ENCODE results near the gene SLC4A7.
"Not testable (repeated sequence)": the region's sequence is repeated elsewhere in the genome, so short reads cannot be mapped to it uniquely, and the experiment has no call there.

Gene SLC4A7

GRCh38 chr3:27484015-27484844 lies at the start of gene SLC4A7:
TSS of gene SLC4A7 (minus strand) at chr3:27484384. CDS start at chr3:27484126, 258 bp downstream.
- DNase-seq, result peak; percentile 82

DNA sequence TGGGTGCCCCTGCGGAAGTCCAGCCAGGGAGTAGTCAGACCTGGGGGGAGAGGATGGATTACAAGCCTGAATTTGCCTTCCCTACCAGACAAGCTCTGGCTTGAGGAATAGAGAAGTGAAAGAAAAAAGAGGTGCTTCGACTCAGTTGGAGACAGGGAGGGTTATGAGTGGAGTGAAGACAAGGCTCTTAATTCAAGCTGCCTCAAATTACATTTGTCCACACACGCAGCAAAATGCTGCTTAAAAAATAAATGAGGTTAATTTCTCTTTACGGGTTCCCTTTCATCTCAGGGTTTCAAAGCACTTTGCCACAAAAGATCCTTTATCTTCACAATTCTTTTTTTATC lies 49.0 kb upstream of the SLC4A7 start:
- DNase-seq, result no peak

- no peak for DNase-seq
Measured at GRCh38 chr3:27532426-27533260, 48.5 kb upstream of the SLC4A7 start.

DNA sequence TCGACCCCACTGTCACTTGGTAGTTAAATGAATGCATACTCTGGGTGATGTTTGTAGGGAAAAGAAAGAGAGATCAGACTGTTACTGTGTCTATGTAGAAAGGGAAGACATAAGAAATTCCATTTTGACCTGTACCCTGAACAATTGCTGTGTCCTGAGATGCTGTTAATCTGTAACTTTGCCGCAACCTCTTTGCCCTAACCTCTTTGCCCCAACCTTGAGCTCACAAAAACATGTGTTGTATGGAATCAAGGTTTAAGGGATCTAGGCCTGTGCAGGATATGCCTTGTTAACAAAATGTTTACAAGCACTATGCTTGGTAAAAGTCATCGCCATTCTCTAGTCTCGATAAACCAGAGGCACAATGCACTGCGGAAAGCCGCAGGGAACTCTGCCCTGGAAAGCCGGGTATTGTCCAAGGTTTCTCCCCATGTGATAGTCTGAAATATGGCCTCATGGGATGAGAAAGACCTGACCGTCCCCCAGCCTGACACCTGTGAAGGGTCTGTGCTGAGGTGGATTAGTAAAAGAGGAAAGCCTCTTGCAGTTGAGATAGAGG lies 47.1 kb upstream of the SLC4A7 start:
- not testable (repeated sequence) for DNase-seq

GRCh38 chr3:27528791-27529190 lies 44.6 kb upstream of the SLC4A7 start:
- no peak for DNase-seq

DNA sequence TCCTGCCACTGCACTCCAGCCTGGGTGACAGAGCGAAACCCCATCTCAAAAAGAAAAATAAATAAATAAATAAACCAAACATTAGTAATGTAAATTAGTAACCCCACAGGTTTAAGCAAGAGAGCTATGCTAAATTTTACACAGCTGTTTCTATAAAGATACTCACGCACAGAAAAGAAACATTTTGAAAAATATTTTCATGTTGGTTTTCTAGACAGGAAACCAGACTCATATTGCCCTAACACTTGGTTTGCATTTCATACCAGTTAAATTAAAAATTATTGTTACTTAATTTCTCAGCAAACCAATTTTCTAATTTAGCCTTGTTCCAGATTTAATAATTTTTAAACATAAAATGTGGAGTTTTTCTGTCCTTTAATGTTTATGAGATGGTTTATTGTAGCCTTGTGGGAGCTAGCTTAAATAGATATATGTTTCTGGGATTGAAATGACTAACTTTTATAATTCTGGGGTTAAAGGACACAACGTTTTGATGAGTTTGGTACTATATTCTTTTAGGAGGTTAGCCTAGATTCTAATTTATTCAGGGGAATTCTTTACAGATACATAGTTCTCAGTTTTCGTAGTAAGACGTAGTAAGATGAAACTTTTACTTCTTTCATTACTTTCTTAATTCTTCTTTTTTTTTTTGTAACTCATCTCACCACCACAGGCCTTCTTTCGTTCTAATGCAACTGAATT lies 42.6 kb upstream of the SLC4A7 start:
- DNase-seq, result no peak

DNA sequence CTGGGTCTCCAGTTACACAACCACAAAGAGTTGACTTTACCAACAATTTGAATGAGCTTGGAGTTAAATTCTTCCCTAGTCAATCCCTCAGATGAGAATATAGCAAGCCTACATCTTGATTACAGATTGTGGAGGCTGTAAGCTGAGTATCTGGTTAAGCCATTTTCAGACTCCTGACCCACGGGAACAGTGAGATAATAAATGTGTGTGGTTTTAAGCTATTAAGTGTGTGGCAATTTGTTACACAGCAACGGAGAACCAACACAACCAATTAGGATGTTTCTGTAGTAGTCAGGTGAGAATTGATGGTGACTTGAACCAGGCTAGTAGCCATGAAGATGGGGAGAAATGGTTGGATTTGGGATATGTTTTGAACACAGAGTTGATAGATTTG lies 37.7 kb upstream of the SLC4A7 start:
- no peak for DNase-seq

- no peak for DNase-seq
Measured at GRCh38 chr3:27521179-27521871, 37.1 kb upstream of the SLC4A7 start.

GRCh38 chr3:27511724-27512422 lies 27.7 kb upstream of the SLC4A7 start:
- no peak for DNase-seq

GRCh38 chr3:27509376-27509775 lies 25.2 kb upstream of the SLC4A7 start:
- no peak for DNase-seq

DNA sequence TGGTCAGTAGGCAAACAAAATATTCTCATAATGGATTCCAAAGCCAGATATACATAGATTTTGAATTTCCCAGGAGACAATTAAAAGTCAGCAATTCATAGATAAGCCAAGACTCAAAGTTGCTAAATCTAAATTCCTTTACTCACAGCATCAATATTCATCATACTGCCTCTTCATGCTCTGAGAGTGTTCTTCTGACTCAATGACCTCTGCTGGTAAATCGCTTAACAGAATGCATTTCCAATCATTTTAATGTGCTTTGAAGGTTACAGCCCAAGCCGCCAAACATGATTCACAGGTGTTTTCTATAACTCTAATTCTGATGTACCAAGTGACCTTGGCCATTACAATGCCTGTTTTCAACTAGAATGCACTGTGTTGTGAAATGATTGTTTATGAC lies 24.2 kb upstream of the SLC4A7 start:
- DNase-seq, result no peak

- DNase-seq, result peak; percentile 36
Measured at GRCh38 chr3:27507515-27508266, 23.5 kb upstream of the SLC4A7 start.

- DNase-seq, result no peak
Measured at GRCh38 chr3:27507111-27507510, 22.9 kb upstream of the SLC4A7 start.

GRCh38 chr3:27504749-27505148 lies 20.6 kb upstream of the SLC4A7 start:
- DNase-seq, result no peak

DNA sequence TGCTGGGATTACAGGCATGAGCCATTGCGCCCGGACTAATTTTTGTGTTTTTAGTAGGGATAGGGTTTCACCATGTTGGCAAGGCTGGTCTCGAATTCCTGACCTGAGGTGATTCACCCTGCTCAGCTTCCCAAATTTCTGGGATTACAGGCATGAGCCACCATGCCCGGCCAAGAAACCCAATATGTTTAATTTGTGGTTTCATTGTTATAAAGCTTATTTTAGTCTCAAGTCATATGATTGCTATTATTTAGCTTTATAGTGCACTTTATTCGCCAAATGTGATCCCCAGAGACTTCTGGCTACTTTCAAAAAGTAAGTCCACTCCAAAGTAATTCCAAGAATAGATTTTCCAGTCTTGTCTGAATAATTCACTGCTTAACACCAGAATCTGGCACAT lies 19.3 kb upstream of the SLC4A7 start:
- DNase-seq, result no peak

GRCh38 chr3:27501759-27502158 lies 17.6 kb upstream of the SLC4A7 start:
- no peak for DNase-seq

- no peak for DNase-seq
Measured at GRCh38 chr3:27500986-27501385, 16.8 kb upstream of the SLC4A7 start.

DNA sequence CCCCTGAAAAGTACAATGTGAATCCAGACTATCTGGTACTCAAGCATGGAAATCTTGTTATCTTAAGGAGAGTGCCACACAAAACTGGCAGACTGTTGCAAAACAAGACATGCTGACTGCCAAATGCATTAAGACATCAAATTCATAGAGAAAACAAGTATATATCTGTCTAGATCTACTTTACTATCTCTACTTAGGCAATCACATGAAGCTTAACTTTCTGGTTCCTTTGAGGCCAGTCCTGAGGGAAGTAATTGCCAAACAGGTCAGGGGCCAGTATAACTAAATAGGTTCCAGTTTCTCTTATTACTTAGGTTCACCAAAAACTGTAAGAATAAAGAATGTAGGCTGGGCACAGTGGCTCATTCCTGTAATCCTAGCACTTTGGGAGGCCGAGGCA lies 15.9 kb upstream of the SLC4A7 start:
- no peak for DNase-seq

GRCh38 chr3:27494784-27495183 lies 10.6 kb upstream of the SLC4A7 start:
- no peak for DNase-seq

DNA sequence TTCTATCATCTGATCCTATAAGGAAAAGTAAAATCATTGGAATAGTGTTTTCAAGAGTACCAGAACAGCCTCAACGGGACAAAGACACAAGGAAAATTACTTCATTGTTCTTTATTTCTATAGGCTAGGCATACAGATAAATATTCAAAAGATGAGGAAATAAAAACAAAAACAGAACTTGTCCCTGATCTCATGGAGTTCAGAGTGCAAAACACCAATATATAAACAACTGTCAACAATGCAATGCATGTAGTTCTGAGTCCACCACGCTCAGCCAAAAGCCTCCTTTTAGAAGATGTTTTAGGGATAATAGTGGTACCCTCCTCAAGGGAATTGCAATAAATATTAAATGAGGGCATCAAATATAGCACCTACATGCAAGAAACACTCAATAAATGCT lies 4.6 kb upstream of the SLC4A7 start:
- DNase-seq, result no peak

GRCh38 chr3:27487383-27487782 lies 3.2 kb upstream of the SLC4A7 start:
- DNase-seq, result no peak

Measured in NCI-H1105 treated with DMSO at 0.1 percent for 48 hours (cell line).